HG03025 (cell line): Measurements from ENCODE around the gene CUX1.
A peak's percentile ranks its signal among the peaks of the same experiment; 100 is the strongest.
"Not testable (repeated sequence)": the region's sequence is repeated elsewhere in the genome, so short reads cannot be mapped to it uniquely, and the experiment has no call there.

Source experiments
- ATAC-seq: cut with Tn5 transposase; IDR thresholded peaks from one replicate; pipeline ENCODE4 v1.9.1; 2021; ENCODE audit warnings: mild to moderate bottlenecking, moderate library complexity; ENCODE audit not compliant: unreplicated experiment, low FRiP score

CUX1 gene

DNA sequence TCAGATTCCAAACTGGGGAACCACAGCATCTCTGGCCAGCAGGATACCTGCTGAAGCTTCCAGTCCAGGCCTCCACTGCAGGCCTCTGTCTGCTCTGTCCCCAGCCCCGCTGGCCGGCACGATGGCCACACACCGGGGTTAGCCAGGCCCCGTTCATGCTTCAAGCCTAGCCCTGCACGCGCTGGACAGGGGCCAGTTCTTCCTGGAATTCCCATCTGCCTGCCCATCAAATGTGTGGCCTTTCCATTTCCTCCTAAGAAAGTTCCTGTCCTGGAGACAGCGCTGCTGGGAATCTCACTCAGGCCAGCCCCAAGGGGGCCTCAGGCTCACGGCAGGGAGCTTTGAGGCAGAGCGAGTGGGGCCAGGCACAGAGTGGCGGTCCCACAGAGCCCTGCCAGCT, 487.2 kb downstream of the CUX1 start:
- ATAC-seq: no peak

DNA sequence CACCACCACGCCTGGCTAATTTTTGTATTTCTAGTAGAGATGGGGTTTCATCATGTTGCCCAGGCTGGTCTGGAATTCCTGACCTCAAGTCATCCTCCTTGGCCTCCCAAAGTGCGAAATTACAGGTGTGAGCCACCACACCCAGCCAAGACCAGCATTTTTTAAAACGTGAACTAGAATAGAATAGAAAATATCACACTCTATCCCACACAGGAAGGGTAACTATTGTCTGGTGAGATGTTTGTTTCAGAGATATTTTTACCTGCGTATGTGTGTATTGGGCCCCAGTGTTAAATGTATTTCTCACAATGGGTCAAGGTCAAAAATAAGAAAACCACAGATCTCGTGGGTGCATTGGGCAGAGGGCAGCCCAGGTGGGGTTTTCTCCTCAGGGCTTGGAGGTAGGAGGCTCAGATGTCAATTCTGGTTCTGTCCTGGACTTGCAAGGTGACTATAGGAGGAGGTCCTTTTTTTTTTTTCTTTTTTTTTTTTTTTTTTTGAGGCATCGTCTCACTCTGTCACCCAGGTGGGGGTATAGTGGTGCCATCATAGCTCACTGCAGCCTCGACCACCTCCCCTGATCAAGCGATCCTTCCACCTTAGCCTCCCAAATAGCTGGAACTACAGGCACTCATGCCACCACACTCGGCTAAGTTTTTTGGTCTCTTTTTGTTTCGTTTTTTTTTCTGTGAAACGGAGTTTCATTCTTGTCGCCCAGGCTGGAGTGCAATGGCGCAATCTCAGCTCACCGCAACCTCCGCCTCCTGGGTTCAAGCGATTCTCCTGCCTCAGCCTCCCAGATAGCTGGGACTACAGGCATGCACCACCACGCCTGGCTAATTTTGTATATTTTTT, 488.2 kb downstream of the CUX1 start:
- ATAC-seq: peak; percentile 52

DNA sequence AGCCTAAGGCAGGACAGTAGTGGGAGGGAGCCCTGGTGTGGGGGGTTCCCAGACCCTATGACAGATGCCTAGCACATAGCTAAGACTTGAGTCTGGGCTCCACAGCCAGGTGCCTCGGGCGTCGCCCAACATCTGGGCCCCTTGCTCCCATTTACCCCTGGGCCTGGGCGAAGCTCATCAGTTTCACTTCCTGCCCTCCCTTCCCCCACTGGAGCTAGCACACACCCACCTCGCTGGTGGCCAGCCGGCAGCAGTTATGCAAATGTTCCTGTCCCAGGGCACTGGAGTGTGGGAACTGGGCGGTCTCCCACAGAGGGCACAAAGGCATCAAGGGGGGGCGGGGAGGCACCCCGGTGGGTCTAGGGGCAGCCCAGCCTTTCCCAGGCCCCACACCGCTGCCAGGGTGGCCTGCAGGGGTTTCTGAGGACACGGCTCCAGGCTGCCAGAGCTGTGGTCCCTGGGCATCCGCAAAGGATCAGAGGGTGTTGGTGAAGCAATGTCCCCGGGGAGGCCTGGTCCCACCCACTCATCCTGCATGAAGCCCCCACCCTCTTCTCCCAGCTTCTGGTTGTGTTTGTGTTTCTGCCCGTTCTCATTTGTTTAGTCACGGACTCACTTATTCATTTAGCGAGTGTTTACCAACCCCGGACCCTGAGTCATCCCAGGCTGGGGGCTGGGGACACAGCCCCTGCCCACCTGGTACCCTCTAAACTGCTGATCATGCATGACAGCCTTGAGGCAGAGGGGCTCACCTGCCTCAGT, 489.7 kb downstream of the CUX1 start:
- ATAC-seq: peak; percentile 58

DNA sequence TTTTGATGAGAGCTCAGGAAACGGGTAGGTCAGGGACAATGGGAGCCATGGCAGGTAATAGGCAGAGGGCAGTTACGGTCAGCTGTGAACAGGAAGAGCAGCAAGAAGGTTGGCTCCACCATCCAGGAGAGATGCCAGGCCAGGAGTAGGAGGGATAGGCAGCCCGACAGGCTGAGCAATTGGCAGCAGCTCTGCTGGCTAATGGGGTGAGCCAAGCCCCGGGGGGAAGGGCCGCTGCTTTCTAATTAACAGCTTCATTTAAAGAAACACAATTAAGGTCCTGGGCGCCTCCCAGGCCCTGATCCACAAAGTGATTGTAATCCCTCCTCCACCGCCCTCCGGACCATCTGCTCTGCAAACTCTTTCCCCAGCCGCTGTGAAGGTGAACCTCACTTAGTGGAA, 493.0 kb downstream of the CUX1 start:
- ATAC-seq: no peak

DNA sequence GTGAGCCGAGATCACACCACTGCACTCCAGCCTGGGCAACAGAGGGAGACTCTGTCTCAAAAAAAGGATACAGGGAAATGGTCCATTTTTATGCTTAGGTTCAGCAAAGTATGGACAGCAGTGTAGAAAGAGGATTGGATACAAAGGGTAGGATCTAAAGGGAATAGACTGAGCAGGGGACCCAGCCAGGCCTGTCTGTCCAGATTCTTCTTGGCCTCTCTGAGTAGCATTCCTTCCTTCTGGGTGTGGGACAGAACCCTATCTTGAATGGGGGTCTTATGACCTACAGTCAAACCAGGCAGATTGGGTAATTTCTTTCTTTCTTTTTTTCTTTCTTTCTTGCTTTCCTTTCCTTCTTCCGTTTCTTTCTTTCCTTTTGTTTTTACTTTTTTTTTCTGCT, 494.9 kb downstream of the CUX1 start:
- no peak for ATAC-seq

DNA sequence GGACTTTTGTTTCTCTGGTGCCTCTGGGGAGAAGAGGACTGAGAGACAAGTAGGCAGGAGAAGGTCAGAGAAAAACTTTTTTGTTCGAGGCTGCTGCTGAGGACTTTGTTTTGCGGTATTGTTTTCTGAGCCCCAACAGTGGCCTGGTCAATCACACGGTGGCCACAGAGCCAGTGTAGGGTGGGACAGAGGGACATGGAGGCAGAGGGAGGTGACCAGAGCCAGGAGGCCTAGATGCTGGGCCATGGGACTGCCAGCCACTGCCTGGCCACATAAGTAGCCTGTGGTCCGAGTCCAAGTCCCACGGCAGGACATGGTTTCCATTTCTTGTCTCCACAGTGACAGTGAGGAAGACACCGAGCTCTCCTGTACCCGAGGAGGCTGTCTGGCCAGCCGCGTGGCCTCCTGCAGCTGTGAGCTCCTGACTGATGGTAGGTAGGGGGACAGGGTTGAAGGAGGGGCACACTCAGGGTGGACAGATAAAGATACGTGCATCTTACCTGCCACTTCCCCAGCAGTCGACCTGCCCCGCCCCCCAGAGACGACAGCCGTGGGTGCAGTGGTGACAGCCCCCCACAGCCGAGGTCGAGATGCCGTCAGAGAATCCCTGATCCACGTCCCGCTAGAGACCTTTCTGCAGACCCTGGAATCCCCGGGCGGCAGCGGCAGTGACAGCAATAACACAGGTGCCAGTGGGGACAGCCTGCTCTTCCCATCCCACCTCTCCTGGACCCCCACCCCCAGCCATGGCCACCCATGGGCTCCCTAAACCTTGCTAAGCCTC, 496.8 kb downstream of the CUX1 start:
- no peak for ATAC-seq

DNA sequence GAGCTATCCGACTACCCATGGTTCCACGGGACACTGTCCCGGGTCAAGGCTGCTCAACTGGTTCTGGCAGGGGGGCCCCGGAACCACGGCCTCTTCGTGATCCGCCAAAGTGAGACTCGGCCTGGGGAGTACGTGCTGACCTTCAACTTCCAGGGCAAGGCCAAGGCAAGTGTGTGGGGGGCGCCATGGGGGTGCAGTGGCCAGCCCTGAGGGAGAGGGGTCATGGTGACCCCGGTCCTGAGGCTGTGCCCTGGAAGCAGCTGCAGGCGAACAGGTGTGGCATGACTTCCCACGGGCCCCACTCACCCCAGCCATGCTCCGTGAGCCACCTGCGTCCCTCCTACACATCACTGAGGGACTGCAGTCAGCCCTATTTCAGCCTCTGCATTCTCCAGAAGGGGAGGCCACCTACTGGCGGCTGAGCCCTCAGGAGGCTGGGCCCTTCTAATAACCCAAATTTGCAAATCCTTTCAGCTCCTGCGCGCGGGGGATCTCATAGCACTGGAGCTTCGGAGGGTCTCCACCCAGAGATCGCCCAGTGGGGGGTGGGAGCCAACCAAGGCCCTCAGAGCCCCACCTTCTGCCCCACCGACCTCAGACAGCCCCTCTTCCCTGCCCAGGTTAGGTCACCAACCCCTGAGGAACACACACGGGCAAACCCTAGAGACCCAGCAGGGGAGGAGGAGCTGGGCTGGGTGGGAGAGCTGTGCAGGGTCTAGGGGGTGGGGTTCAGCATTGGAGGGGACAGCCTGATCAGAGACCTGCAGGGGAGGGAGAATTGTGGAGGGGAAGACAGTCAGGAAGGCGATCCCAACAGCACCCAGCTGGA, 500.0 kb downstream of the CUX1 start:
- ATAC-seq: no peak

DNA sequence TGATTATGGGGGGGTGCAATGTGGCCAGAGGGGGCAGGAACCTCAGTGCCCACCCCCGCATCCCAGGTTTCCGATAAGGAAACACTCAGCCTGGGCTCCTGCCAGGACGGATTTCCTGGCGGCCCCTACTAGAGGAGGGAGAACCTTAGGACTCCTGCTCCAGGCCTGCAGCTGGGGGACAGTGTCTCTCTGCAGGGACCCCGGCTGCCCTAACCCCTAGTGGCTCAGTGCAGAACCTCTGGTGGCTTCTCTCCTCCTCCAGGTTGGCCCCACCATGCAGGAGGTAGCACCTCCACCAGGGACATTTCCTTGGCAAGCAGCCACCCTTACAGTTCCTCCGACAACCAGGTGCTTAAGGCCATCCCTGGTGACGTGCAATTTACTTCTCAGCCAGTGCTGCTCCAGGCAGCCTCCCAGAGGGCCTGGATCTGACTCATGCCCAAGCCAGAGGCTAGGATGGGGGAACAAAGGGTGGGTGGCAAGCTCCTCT, 501.1 kb downstream of the CUX1 start:
- no peak for ATAC-seq

DNA sequence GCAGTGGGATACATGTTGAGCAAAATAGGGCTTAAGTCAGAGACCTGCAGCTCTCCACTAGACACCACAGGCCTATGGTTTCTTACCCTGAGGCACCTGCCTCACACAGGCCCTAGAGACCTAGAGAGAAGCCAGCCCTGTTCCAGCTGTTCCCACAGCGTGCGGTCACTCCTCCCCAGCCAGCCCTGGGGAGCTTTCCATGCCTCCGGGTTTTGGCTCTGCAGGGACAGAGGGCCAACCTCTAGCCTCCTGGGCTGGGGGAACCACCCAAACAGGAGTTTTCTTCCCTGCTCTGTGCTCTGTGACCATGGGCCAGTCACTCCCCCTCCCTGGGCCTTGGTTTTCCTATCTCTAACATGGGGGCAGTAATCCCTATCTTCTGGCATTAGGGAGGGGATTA, 502.2 kb downstream of the CUX1 start:
- no peak for ATAC-seq

DNA sequence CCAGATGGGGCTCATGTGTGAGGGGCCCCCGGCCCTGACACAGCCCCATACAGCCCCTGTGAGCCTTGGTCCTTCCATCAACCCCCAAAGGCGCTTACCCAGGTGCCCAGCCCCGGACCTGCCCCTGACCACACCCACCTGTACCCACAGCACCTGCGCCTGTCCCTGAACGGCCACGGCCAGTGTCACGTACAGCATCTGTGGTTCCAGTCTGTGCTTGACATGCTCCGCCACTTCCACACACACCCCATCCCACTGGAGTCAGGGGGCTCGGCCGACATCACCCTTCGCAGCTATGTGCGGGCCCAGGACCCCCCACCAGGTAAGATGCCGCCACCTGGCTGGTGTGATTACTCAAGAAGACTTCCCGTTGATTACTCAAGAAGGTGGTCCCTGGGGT, 502.8 kb downstream of the CUX1 start:
- ATAC-seq: no peak

DNA sequence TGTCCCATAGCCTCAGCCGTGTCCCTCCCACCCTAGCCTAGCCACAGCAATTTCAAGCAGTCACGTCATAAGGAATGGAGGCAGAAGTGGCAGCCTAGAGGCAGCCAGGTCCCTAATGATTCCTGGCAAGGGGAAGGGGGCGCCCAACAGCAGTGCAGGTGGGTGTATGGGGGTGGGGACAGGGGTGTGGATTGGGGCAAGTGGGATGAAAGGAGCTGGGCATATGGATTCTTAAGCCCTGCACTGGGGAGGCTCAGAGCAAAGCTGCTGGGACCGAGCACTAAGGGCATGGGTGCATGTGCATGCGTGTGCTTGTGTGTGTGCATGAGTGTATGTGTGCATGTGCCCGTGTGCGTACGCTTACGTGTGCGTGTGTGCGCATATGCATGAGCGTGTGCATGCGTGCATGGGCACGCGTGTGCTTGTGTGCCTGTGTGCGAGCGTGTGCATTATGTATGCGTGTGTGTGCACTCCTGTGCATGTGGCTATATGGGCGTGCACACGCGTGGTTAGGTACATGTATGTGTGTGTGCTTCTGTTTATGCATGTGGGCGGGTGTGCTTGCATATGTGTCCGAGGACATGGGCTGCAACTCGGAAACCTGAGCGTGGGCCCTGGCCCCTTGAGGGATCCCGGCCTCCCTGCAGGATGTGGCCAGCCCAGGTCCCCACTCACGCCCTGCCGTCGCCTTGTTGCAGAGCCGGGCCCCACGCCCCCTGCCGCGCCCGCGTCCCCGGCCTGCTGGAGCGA, 503.4 kb downstream of the CUX1 start:
- no peak for ATAC-seq

DNA sequence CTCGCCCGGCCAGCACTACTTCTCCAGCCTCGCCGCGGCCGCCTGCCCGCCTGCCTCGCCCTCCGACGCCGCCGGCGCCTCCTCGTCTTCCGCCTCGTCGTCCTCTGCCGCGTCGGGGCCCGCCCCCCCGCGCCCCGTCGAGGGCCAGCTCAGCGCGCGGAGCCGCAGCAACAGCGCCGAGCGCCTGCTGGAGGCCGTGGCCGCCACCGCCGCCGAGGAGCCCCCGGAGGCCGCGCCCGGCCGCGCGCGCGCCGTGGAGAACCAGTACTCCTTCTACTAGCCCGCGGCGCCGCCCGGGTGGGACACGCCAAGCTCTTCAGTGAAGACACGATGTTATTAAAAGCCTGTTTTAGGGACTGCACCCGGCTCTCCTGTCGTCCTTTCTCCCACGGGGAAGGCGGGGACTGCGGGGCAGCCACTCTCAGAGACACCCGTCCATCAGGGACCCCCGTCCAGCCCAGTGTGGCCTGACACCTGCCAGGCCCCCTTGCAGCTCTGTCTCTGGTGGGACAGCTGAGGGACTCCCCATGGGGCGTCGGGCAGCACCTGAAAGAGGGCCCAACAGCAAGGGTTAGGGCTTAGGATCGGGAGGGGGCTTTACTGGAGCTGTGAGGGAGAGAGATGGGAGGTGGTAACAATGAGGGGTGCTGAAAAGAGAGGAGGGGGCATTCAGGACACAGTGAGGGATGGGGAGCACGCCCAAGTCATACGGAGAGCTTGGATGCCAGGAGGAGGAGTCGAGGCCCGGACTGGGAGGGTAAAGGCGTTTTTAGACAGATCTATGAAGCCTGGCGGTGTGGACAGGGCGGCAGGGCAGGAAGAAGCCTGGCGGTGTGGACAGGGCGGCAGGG, 504.1 kb downstream of the CUX1 start:
- no peak for ATAC-seq

DNA sequence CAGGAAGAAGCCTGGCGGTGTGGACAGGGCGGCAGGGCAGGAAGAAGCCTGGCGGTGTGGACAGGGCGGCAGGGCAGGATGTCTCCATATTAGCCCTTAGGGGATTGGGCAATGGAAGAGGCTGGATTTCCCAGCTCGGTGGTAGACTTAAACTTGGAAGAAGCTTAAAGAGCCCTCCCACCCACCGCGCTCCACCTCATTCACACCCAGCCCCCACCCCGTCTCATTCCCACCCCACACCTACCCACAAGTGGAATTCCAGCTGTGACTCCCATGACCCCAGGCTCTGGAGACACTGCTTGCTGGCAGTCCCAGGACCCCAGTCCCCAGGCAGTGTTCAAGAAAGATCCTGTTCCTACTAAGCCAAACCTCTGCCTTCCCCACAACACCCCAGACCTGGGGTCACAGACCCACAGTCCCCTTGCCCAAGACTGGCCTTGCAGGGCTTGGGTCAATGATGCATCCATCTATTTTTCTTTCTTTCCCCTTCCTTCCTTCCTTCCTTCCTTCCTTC, 504.8 kb downstream of the CUX1 start:
- no peak for ATAC-seq

DNA sequence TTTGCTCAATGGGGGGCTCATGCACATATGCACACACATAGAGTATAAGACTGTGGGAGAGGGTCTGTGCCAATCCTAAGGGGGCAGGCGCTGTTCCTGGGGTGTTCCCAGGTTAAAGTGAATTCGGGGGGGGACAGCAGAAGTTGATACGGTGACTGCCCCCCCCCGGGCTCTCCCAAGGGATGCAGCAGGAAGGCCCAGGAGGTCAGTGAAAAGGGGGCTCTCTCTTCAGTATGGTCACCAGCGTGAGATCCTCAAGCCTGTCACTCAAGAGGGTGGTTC, 506.4 kb downstream of the CUX1 start:
- ATAC-seq: no peak

DNA sequence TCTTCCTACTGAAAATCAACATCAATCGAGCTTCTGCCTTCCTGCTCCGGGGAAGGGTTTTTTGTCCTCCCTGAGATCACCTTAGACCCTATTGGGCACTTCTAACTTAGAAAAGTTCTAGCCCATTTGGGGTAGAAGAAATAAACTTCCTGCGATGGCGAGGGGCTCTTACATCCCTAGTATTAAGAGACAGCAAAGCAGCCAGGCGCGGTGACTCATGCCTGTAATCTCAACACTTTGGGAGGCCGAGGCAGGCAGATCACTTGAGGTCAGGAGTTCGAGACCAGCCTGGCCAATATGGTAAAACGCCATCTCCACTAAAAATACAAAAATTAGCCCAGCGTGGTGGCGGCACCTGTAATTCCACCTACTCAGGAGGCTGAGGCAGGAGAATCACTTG, 507.7 kb downstream of the CUX1 start:
- not testable (repeated sequence) for ATAC-seq

DNA sequence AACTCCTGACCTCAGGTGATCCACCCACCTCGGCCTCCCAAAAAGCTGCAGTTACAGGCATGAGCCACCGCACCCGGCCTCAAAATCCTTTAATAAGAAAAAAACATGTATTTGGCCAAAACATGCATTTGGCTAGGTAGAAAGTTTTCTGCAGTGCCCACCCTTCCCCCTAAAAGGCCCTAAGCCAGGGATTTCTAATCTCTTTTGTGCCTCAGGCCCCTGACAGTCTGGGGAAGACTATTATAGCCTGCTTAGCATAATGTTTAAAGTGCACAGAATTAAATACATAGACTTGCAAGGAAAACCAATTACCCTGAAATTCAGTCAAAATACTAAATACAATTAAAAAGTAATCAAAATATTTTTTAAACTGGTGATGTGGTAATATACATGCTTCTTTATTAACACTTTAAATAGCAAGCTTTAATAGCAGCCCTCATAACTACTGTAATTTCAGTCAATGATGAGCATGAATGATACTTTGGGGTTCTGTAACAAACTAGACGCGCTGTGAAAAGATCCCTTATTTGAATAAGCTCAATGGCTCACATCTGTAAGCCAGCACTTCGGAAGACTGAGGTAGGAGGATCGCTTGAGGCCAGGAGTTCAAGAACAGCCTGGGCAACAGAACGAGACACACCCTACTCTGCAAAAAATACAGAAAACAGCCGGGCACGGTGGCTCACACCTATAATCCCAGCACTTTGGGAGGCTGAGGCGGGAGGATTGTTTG, 508.9 kb downstream of the CUX1 start:
- ATAC-seq: no peak

DNA sequence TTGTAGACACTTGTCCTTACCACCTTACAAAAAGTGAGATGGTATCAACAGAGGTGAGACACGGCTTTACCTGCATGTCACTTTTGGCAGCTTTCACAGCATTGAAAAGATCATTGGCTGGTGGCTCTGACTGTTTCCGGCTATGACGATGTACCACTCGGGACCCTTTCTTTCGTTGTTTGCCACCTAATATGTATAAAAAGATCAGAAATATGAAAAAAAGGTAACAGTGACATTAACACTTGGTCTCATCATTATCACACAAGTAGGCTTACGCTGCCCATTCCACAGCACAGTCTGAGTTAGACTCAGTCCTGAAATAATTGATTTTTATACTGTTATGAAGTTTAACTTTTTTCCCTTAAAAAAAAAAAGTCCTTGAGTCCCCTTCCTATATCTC, 509.8 kb downstream of the CUX1 start:
- not testable (repeated sequence) for ATAC-seq

DNA sequence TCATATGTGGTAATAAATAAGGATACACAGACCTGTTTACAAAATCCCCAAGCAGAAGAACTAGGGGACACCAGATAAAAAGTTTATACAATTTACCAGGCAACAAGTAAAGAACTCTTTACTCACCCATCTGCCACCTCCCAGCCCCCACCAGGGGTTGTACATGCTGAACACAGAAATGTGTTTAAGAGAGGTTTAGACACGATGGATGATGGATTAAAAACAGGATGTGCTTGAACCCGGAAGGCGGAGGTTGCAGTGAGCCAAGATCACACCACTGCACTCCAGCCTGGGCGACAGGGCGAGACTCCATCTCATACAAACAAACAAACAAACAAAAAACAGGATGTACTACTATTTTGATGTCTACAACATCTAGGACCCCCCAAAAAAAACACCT, 511.4 kb downstream of the CUX1 start:
- not testable (repeated sequence) for ATAC-seq
